HG03175 (cell line): Measurements from ENCODE around the gene TULP4.
"Not testable (repeated sequence)": the region's sequence is repeated elsewhere in the genome, so short reads cannot be mapped to it uniquely, and the experiment has no call there.

ENCODE experiments used
- ATAC-seq: cut with Tn5 transposase; IDR thresholded peaks from one replicate; pipeline ENCODE4 v1.9.1; 2021; ENCODE audit warnings: mild to moderate bottlenecking, moderate library complexity; ENCODE audit not compliant: unreplicated experiment

The TULP4 gene

DNA sequence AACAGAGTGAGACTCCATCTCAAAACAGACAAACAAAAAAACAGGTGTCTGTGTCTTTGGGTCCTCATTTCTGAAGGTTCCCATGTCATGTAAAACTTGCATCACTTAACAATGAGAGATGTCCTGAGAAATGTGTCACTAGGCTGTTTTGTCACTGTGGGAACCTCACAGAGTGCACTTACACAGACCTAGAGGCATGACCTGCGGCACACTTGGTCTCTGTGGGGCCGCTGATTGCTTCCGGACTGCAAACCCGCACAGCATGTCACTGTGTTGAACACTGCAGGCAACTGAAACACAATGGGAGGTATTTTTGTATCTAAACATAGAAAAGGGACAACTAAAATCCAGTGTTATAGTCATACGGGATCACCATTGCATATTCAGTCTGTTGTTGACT lies 205.3 kb downstream of the TULP4 start:
- peak; percentile 50 for ATAC-seq

DNA sequence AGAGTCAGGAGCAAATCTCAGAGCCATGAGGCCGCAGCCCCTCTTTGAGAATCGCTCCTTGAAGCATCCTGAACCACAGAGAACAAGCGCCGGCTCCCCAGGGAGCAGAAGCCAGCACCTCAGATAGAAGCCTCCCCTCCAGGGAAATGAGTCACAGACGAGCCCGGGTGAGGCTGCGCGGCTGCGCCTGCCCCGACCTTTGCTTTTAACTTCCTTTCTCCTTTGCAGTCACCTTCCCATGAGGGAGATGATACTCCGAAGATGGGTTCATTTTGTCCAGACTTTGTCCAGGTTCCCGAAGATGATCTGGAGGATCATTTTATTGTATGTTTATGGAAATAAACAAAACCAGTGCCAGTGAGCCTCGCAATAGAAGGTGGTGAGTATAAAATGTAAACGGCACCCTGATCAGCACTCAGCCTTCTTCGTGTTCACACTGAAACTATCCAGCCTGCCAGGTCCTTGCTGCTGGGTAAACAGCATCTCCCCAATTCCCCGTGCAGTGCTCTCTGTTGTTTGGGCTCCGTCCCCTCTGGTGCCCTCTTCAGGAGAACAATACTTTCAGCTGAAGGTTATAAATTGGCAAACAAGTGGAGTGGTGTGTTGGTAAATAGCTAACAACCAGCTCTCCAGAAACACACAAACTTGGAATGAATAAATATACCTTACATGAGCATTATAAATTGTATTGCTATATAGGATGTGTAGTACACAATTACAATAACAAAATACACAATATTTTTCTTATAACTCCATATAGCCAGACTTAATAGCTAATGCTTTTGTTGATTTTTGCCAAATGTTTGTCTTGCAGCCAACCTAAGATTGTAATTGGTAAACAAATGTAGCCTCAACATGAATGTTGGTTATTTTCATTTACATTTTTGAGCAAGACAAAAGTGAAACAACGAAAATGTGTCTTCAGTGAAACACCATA lies 206.2 kb downstream of the TULP4 start:
- ATAC-seq: peak; percentile 81

GRCh38 chr6:158519300-158519699 lies 207.0 kb downstream of the TULP4 start:
- ATAC-seq: no peak

DNA sequence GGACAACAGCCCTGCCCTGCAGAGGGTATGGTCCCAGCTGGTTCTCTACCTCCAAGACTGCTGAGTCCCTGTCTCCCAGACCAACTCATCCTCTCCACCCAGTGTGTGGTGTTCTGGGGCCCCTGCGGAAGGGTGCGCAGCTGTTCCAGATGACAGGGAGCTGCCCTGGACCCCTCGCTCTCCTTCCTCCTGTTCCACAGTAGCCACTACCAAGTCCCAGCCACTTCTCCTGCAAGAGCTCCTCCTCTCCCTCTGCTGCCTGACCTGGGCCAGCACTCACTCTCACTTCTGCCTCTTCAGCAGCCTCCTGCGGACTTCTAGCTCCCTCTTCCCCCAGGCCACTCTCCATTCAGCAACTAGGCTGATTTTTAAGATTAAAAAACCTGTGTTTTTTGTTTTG lies 207.5 kb downstream of the TULP4 start:
- no peak for ATAC-seq

GRCh38 chr6:158520975-158521374 lies 208.7 kb downstream of the TULP4 start:
- ATAC-seq: not testable (repeated sequence)

GRCh38 chr6:158521759-158522158 lies 209.5 kb downstream of the TULP4 start:
- no peak for ATAC-seq

DNA sequence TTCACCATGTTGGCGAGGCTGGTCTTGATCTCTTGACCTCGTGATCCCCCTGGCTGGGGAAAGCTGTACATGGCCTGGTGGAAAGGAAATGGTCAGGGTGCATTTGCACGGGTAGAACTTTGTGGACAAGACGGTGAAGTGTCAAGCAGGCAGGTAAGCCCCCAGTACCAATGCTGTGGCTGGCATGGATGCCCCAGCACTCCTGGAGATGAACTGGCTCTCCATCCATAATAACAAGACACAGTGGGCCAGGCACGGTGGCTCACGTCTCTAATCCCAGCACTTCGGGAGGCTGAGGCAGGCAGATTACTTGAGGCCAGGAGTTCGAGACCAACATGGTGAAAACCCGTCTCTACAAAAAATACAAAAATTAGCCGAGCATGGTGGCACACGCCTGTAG lies 210.4 kb downstream of the TULP4 start:
- no peak for ATAC-seq

DNA sequence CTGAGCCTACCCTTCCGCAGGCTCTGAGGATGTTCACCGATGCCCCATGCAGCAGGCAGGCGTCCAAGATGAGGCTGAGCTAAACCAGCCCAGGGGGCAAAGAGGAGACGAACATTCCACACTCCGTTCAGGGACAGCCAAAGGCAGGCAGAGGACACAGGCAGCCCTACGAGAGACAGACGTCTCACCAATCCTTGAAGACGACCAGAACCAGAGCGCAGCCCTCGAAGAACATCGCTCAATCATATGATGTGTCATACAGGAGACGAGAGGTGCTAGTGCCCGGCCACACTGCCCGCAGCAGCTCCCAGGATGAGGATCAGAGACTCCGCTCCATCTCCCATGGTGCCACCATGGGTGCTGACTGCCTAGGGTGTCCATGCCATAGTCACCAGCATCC lies 212.0 kb downstream of the TULP4 start:
- ATAC-seq: no peak

- ATAC-seq: not testable (repeated sequence)
These were observed 215.6 kb downstream of the TULP4 start for GRCh38 chr6:158527858-158528257.

DNA sequence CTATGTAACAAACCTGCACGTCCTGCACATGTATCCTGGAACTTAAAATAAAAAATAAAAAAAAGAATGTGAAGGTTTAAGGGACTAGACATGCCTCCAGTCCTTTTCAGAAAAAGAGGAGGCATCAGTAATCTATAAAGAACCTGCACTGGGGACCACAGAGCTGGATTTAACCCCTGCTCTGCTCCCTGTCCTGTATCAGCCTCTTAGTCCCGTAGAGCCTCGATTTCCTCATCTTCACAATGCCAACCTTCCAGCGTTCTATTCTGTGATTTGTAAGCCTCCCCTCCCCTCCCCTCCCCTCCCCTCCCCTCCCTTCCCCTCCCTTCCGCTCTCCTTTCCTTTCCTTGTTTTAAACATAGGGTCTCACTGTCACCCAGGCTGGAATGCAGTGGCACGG lies 216.6 kb downstream of the TULP4 start:
- ATAC-seq: no peak

DNA sequence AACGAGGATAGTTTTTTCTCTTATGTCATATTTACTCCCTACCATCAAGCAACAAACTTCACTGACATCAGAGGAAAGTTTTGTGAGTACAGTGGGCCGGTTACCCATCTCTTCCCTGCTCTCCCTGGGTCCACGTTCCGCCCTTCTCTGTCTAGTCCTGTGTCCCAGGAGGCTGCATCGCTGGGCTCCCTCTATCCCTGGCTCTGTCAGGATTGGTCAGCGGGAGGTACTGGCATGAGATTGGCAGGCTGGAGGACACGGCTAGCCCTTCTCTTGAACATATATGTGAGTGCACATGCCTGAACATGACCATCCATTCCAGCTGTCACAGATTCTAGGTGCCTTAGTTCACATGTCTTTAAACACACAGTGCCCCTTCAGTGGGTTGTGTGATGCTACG lies 217.4 kb downstream of the TULP4 start:
- ATAC-seq: no peak

- ATAC-seq: no peak
These were observed 219.3 kb downstream of the TULP4 start for GRCh38 chr6:158531566-158531965.

DNA sequence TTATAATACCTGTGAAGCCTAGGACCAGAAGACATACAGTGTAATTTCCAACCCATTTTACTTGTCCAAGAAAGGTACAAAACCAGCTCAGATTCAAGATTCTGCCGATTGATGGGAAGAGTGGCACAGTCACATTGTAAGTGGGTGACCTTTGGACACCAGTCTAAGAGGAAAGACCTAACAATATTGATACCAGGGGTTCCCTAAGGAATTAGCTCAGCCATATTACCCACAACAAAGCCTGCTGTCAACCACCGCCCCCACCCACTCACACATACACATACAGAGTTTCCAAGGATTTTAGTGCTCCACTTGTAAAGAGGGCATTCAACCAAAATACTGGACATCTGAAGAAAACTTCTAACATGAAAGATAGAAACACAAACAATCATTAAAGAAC lies 219.7 kb downstream of the TULP4 start:
- no peak for ATAC-seq

GRCh38 chr6:158536084-158536890 lies 224.0 kb downstream of the TULP4 start:
- no peak for ATAC-seq

DNA sequence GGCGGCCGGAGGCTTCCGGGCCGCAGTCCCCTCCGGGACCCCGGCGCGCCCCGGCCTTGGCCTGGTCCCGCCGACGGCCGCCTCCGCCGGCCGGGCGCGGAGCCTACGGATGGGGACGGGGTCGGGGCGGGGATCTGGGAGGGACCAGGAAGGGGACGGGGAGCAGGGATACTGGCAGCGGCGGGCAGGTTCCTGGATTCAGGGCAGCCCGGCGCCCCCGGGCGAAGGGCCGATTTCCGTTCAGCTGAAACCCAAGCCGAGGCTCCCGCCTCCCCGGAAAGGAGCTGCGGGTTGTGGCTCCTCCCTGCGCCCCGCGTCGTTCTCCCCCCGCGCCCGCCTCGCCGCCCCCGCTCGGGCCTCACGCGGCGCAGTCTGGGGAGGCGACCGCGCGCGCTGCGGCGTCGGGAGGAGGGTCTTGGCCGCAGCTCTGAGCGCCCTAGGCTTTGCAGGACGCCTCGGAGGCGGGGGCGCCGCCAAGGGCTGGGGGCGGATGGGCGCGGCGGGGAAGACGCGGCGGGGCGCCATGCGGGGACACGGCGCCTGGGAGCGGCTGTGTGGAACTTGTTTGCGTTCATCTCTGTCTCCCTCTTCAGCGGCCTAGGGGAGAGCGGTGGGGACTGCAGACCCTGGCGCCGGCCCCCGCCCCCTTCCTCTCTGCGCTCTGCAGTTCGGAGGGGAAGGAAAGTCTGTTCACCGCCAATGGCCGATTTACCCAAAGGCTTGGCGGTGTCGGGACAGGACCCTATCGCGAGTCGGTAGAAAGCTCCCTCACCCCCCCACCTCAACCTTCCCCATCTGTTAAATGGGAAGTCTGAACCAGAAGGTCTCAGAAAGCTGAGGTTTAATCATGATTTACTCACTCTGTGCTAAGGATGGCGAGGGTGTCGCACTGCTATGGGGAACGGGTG lies 224.9 kb downstream of the TULP4 start:
- no peak for ATAC-seq

GRCh38 chr6:158538741-158539140 lies 226.5 kb downstream of the TULP4 start:
- no peak for ATAC-seq

- ATAC-seq: no peak
These were observed 227.1 kb downstream of the TULP4 start for GRCh38 chr6:158539413-158539812.

GRCh38 chr6:158539881-158540280 lies 227.6 kb downstream of the TULP4 start:
- no peak for ATAC-seq

- ATAC-seq: no peak
These were observed 231.4 kb downstream of the TULP4 start for GRCh38 chr6:158543606-158544185.

DNA sequence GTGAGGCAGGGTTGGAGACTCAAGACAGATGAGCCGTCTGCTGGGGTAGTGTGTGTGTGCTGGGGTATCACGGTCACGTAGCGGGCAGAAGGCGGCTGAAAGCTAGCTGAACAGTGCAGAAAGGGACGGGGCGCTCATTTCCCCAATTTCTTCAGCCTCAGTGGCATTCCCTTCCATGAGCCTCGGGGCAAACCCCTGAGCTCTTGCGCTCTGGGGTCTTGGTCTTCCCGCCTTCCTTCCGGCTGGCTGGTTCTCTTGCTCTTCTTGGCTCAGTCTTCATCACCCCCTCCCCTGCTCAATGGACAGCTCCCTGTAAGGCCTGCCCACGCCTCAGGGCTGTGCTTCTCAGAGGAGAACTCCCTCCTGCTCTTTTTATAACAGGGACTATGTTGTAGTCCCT lies 232.2 kb downstream of the TULP4 start:
- ATAC-seq: no peak
